Endothelial cell of umbilical vein (primary cell): ENCODE measurements around the gene RPL6. TPM values are rescaled to one million over a fixed set of nuclear protein-coding genes. Genes with fewer than 3 reads are reported as not detected.
"Not testable (repeated sequence)": the region's sequence is repeated elsewhere in the genome, so short reads cannot be mapped to it uniquely, and the experiment has no call there.

Experiments
- BruUV-seq: library from RNA; stranded (reverse); fragments of 400-500 nt; replicated peaks from 2 replicates; lab custom pipeline; 2021; lab: Mats Ljungman, UMichigan
- CTCF ChIA-PET: fragments of 300-600, 350-600 bp; sonication (Branson Sonifier 250); formaldehyde crosslinking; loops from one replicate; lab custom pipeline; 2021; ENCODE audit warnings: antibody characterized with exemption, inconsistent platforms; lab: Charles Lee
- POLR2A ChIA-PET: fragments of 300-600, 350-600 bp; sonication (Branson Sonifier 250); formaldehyde crosslinking; loops from one replicate; lab custom pipeline; 2021; ENCODE audit warnings: antibody characterized with exemption, inconsistent platforms; lab: Charles Lee
- DNase-seq: peaks from one replicate; pipeline ENCODE4 v3.0.0-alpha.2; 2011; ENCODE audit warnings: low read depth, low spot score
- FAIRE-seq: peaks from 2 replicates; lab custom pipeline; 2011; peaks lifted over from hg19 to GRCh38; lab: Jason Lieb, UNC
- H2AFZ ChIP-seq: 2 replicates; pipeline ENCODE4 v1.6.0; 2012; ENCODE audit warnings: low read depth, low read length, control low read depth, inconsistent platforms
- H3K27ac ChIP-seq: 2 replicates; pipeline ENCODE4 v1.5.1; 2011; ENCODE audit warnings: low read depth, mild to moderate bottlenecking, control low read depth, low read length, moderate library complexity; ENCODE audit not compliant: insufficient read depth
- H3K27me3 ChIP-seq, 2 experiments: 2 replicates each; pipeline versions ENCODE4 v1.6.0 to v1.6.1; 2011; ENCODE audit warnings: low read length in 2 of 2, mixed read lengths in 1 of 2; ENCODE audit not compliant: control insufficient read depth in 2 of 2, insufficient read depth in 2 of 2
- H3K36me3 ChIP-seq, 2 experiments: 2 replicates in 1 of 2; 3 replicates in 1 of 2; pipeline ENCODE4 v1.5.1; 2011; ENCODE audit warnings: low read length in 2 of 2, mild to moderate bottlenecking in 1 of 2, moderate library complexity in 1 of 2; ENCODE audit not compliant: control insufficient read depth in 2 of 2, insufficient read depth in 2 of 2; ENCODE audit errors: extremely low read depth in 1 of 2
- H3K4me1 ChIP-seq: 3 replicates; pipeline ENCODE4 v1.5.1; 2011; ENCODE audit warnings: mild to moderate bottlenecking, low read length; ENCODE audit not compliant: control insufficient read depth, insufficient read depth; ENCODE audit errors: extremely low read depth
- H3K4me2 ChIP-seq: 2 replicates; pipeline ENCODE4 v1.6.1; 2011; ENCODE audit warnings: low read length, control low read depth, mixed read lengths; ENCODE audit not compliant: insufficient read depth
- H3K4me3 ChIP-seq, 3 experiments: fragments of 200-600 bp in 1 of 3; sonication (generic), shearing (Covaris generic) in 1 of 3; replicated peaks in 1 of 3; 2 replicates each; pipeline ENCODE4 v1.5.1; 2011 to 2016; ENCODE audit warnings: control low read depth in 3 of 3, low read length in 3 of 3, mild to moderate bottlenecking in 2 of 3, inconsistent platforms in 1 of 3, low read depth in 1 of 3, moderate library complexity in 1 of 3; ENCODE audit not compliant: insufficient read depth in 1 of 3
- H3K79me2 ChIP-seq: 2 replicates; pipeline ENCODE4 v1.6.0; 2012; ENCODE audit warnings: low read length, inconsistent platforms; ENCODE audit not compliant: control insufficient read depth, insufficient read depth
- H3K9ac ChIP-seq: replicated peaks from 2 replicates; pipeline ENCODE3; 2011; ENCODE audit warnings: low read length, control low read depth; ENCODE audit not compliant: insufficient read depth; ENCODE audit errors: extremely low read depth
- H3K9me1 ChIP-seq: replicated peaks from 3 replicates; pipeline ENCODE4 v1.6.0; 2011; ENCODE audit warnings: mild to moderate bottlenecking, low read length; ENCODE audit not compliant: control insufficient read depth, insufficient read depth; ENCODE audit errors: extremely low read depth
- H3K9me3 ChIP-seq: replicated peaks from 2 replicates; pipeline ENCODE4 v1.5.1; 2012; ENCODE audit warnings: low read length, inconsistent platforms; ENCODE audit not compliant: control insufficient read depth, insufficient read depth
- H4K20me1 ChIP-seq: replicated peaks from 2 replicates; pipeline ENCODE3; 2011; ENCODE audit warnings: mild to moderate bottlenecking, low read length; ENCODE audit not compliant: control insufficient read depth, insufficient read depth; ENCODE audit errors: extremely low read depth
- FOS ChIP-seq: IDR thresholded peaks from 2 replicates; pipeline ENCODE4 v1.6.1; 2011; ENCODE audit warnings: mild to moderate bottlenecking, low read length, moderate library complexity, borderline replicate concordance; ENCODE audit not compliant: insufficient read depth
- dilution Hi-C: fragments of 300-500 bp; cut with MboI; formaldehyde crosslinking; loops from one replicate; pipeline ENCODE4 v1.15.0; 2019; ENCODE audit warnings: low sequenced_read_pairs; ENCODE audit not compliant: extremely low pct_ligation_motif_present
- intact Hi-C: fragments of 100-400 bp; cut with micrococcal nuclease; formaldehyde crosslinking; loops from one replicate; pipeline ENCODE4 v1.10.0; 2022
- polyA plus RNA-seq, 4 experiments: library from polyadenylated mRNA; depleted of rRNA in 3 of 4; stranded (reverse) in 3 of 4; unstranded in 1 of 4; fragments of >200 nt; gene quantifications; 2 replicates each; pipeline versions ENCODE4 v1.2.1 to v1.2.3, GENCODE V29; 2011 to 2012; ENCODE audit warnings: missing spikeins in 1 of 4
- total RNA-seq: library from RNA; stranded (reverse); gene quantifications from 2 replicates; pipeline ENCODE4 v1.2.3, GENCODE V29; 2021

Gene RPL6
- total and polyA plus RNA-seq, 2 donors (not counting 3 experiments of a cell fraction or from before 2014, with no cell fraction given) = 998 to 1,385 TPM

DNA sequence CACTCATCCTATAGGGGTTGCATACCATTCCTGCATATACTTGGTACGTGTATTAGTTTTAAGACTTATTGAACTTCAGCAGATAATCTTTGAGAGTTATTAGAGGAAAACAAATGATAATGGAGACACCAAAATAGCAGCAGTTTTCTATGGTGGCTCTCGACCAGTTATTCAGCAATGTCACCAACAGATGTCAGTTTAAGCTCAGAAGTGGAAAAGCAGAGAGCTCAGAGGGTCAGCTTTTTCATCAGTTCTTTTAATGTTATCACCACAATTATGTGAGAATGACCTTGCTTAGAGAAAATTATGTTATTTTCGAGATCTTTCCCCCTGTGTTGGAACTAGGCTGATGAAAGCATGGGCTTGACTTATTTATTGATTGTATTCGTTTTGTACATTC is 41.3 kb upstream of the RPL6 start:
- Histone ChIP-seq H4K20me1 (no peaks in the 10 kb centered on the region), H3K9me1 (no peaks in the 10 kb centered on the region), H3K79me2 (no peaks in the 10 kb centered on the region), H2AFZ (no peak overlapping the region), H3K9ac (no peak overlapping the region), H3K27me3 (no peaks in the 10 kb centered on the region), H3K4me1 (peaks cover 5% of the 10 kb centered on the region), H3K4me3 (no peak overlapping the region), H3K9me3 (no peaks in the 10 kb centered on the region), H3K27ac (no peak overlapping the region), H3K4me2 (no peak overlapping the region), H3K36me3 (peaks cover 5 to 10% of the 10 kb centered on the region in 2 experiments)
- TF ChIP-seq FOS = no peak
- dilution Hi-C loops = no loop called here
- ChIA-PET CTCF (interaction anchor here (1.4 kb wide), 1 partner anchor 11 kb away, joined by 3 read pairs; no protein-coding TSS in a partner anchor), POLR2A (no interaction called here)
- intact Hi-C loops = no loop called here
- FAIRE-seq = no peak
- no peak for DNase-seq
- no TSS peak for BruUV-seq

DNA sequence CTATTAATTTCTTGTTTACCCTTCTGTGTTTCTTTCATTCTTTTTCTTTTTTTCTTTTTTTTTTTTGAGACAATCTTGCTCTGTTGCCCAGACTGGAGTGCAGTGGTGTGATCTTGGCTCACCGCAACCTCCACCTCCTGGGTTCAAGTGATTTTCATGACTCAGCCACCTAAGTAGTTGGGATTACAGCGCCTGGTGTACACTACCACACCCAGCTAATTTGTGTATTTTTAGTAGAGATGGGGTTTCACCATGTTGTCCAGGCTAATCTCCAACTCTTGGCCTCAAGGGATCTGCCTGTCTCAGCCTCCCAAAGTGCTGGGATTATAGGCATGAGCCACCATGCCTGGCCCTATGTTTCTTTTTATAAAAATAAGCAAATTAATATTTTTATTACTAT is 38.8 kb upstream of the RPL6 start:
- FAIRE-seq, H3K27ac ChIP-seq, H3K27me3 ChIP-seq, BruUV-seq, H3K4me1 ChIP-seq, H3K9me3 ChIP-seq, CTCF ChIA-PET, H3K9me1 ChIP-seq, H3K4me3 ChIP-seq, H4K20me1 ChIP-seq, intact Hi-C loops, POLR2A ChIA-PET, dilution Hi-C loops, DNase-seq, H3K9ac ChIP-seq, H3K36me3 ChIP-seq, H3K4me2 ChIP-seq, H2AFZ ChIP-seq: not testable (repeated sequence)
- peaks cover 11% of the 10 kb centered on the region for H3K79me2 ChIP-seq
